Pancreas (tissue), 10 donors: ENCODE data around the gene PHKA1. TPM values are rescaled to one million over a fixed set of nuclear protein-coding genes. Genes with fewer than 3 reads are reported as not detected.

ENCODE experiments used
- ATAC-seq, 4 donors: fragments of 200-7000 bp; cut with Tn5 transposase; one replicate each; pipeline versions ENCODE4 v1.8.0 to v1.9.1; 2020; ENCODE audit warnings: mild to moderate bottlenecking in 4 of 4, moderate library complexity in 4 of 4
- DNase-seq, 6 donors: peaks; one replicate each; pipeline ENCODE4 v3.0.0-alpha.2; 2020
- FAIRE-seq: peaks from 2 replicates; lab custom pipeline; 2012; peaks lifted over from hg19 to GRCh38; lab: Jason Lieb, UNC
- H3K27ac ChIP-seq, 4 donors: fragments of 200-600 bp; sonication (generic); 1 replicate in 3 of 4; 2 replicates in 1 of 4; pipeline versions ENCODE4 v1.5.0 to v1.8.0; 2020
- H3K27me3 ChIP-seq, 4 donors: fragments of 200-600 bp; one replicate each; pipeline ENCODE4 v1.8.0; 2021
- H3K36me3 ChIP-seq, 3 donors: fragments of 200-600 bp; sonication (generic) in 1 of 3; one replicate each; pipeline versions ENCODE4 v1.5.0 to v1.8.0; 2020 to 2021
- H3K4me1 ChIP-seq, 3 donors: fragments of 200-600 bp; one replicate each; pipeline ENCODE4 v1.8.0; 2021
- H3K4me3 ChIP-seq, 4 donors: fragments of 200-600 bp; sonication (generic) in 2 of 4; one replicate each; pipeline versions ENCODE4 v1.5.0 to v1.8.0; 2020 to 2021
- H3K9me3 ChIP-seq, 4 donors: fragments of 200-600 bp; one replicate each; pipeline ENCODE4 v1.8.0; 2021
- WGBS, 2 donors: extraction: QIAGEN DNeasy Blood & Tissue Kit; methylation state at CpG; one replicate each; pipeline ENCODE4 v1.1.7; 2013; 5-methylcytosine and 5-hydroxymethylcytosine counted together
- intact Hi-C, 3 donors: fragments of 100-400 bp; cut with DNase I; formaldehyde crosslinking; loops; one replicate each; pipeline versions ENCODE4 v1.11.1 to v1.14.2; 2022
- polyA plus RNA-seq, 2 donors: library from polyadenylated mRNA; stranded (reverse); fragments of 200-250 nt; gene quantifications; one replicate each; pipeline ENCODE4 v1.2.3, GENCODE V29; 2013
- total RNA-seq, 6 donors: library from RNA; stranded (reverse); fragmentation: NEBNext Ultra II Directional in 4 of 6; extraction: Animal tissue kit (Norgen Biotek cat#: 25700) in 4 of 6; gene quantifications; one replicate each; pipeline versions ENCODE4 v1.2.1 to v1.2.4, GENCODE V29; 2021 to 2023
- TF ChIP-seq, protein P1 (sequence below), 4 donors: fragments of 200-600 bp; sonication (generic) in 3 of 4; IDR thresholded peaks; one replicate each; pipeline versions ENCODE4 v1.5.0 to v1.8.0; 2021; ENCODE audit warnings: antibody characterized with exemption in 4 of 4
- donor health status: healthy with polysubstance abuse.
- donor health status: DM: no; HTN: no; CAD: no; lungs with moderate emphysema.
- donor health status: DM: no; HTN: no; CAD: no.
- donor health status: control.
- donor health status: control.
- donor health status: Bipolar disorder and iron deficiency.
- donor health status: DM: yes; HTN: yes; CAD: no.
- donor health status: DM: no; HTN: no; CAD: no.
- donor health status: DM: no; HTN: no; CAD: no.
- donor health status: DM: yes; HTN: yes; CAD: no.

Gene PHKA1
- total and polyA plus RNA-seq, 8 donors = 3.5 to 7.4 (median 5.0) TPM

DNA sequence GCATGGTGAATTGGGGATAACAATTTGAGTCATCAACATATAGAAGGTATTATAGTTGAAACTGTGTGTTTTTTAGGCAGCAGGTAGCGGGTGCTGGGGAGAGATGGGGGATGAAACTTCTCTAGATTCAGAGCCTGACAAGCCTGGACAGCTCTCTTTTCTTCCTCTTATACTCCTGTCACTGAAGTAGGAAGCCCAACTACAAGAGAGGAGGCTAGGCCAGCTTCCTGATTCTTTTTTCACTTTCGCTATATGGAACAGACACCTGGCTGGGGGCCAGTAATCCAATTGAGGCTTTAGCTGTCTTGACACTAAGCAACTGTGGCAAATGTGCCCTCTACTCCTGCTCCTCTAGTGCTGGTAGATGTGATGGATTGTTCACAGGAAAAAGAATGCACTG, 69.2 kb downstream of the PHKA1 start:
- H3K4me3 ChIP-seq = no peak overlapping the region
- ATAC-seq (peak in 1 of 4 donors; percentile 25), FAIRE-seq (no peak), DNase-seq (no peak)
- intact Hi-C loops = no loop called here
- H3K27ac ChIP-seq = no peak overlapping the region
- H3K4me1 ChIP-seq = no peaks in the 10 kb centered on the region
- no peaks in the 10 kb centered on the region for H3K36me3 ChIP-seq
- 82 to 95% methylated on average over 2 of the region's 2 CpGs for WGBS, 2 donors
- TF ChIP-seq, protein P1, sequence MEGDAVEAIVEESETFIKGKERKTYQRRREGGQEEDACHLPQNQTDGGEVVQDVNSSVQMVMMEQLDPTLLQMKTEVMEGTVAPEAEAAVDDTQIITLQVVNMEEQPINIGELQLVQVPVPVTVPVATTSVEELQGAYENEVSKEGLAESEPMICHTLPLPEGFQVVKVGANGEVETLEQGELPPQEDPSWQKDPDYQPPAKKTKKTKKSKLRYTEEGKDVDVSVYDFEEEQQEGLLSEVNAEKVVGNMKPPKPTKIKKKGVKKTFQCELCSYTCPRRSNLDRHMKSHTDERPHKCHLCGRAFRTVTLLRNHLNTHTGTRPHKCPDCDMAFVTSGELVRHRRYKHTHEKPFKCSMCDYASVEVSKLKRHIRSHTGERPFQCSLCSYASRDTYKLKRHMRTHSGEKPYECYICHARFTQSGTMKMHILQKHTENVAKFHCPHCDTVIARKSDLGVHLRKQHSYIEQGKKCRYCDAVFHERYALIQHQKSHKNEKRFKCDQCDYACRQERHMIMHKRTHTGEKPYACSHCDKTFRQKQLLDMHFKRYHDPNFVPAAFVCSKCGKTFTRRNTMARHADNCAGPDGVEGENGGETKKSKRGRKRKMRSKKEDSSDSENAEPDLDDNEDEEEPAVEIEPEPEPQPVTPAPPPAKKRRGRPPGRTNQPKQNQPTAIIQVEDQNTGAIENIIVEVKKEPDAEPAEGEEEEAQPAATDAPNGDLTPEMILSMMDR (IDR thresholded peaks at IDR 0.05) = no peak
- H3K9me3 ChIP-seq = no peaks in the 10 kb centered on the region
- H3K27me3 ChIP-seq = peaks cover 0 to 5% (median 0%) of the 10 kb centered on the region in 4 donors

DNA sequence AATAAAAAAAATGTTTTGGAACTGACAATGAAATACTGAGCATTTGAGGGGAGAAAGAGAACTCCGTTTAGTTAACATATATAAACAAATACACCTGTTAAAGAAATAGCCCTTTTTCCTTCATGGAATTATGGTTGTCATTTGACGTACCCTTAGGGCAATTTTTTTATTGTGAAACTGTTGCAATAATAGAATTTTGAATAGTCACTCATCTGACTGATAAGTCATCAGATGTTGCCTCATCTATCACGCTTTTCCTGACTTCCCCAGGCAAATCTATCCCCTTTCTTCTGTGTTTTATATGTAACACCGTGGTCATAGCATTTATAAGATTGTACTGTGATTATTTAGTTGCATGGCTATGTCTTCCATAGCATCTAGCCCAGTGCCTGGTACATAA, 72.5 kb downstream of the PHKA1 start:
- H3K27ac ChIP-seq = no peak overlapping the region
- ATAC-seq = no peak
- H3K36me3 ChIP-seq = no peaks in the 10 kb centered on the region
- peaks cover 0 to 5% (median 0%) of the 10 kb centered on the region in 4 donors for H3K27me3 ChIP-seq
- TF ChIP-seq, protein P1 (IDR thresholded peaks at IDR 0.05) = no peak
- no peak overlapping the region for H3K4me3 ChIP-seq
- no peak for FAIRE-seq
- WGBS, 2 donors = 67 to 92% methylated on average over 4 of the region's 4 CpGs
- no peaks in the 10 kb centered on the region for H3K4me1 ChIP-seq
- intact Hi-C loops = no loop called here
- no peaks in the 10 kb centered on the region for H3K9me3 ChIP-seq
- no peak for DNase-seq

DNA sequence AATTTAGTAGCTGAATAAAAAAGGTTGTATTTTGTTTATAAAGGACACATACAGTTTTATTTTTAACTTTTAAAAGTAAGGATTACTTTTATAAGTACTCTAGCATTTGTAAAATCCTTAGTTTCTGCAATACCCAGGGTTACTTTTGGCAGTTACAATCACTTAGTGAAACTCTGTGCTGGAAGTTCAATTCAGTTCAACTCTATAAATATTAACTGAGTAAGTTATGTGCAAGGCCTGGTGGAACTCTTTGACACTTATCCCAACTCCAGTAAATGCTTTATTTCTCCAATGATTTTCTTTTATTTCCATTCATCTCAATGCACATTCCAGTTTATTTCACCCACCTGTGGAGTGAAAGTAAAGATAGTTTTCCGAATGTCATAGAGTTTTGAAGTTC, 78.2 kb downstream of the PHKA1 start:
- TF ChIP-seq, protein P1 (IDR thresholded peaks at IDR 0.05) = no peak
- H3K9me3 ChIP-seq = no peaks in the 10 kb centered on the region
- H3K36me3 ChIP-seq = no peaks in the 10 kb centered on the region
- H3K4me1 ChIP-seq = no peaks in the 10 kb centered on the region
- intact Hi-C loops = no loop called here
- no peak overlapping the region for H3K4me3 ChIP-seq
- DNase-seq (no peak), FAIRE-seq (no peak), ATAC-seq (no peak)
- WGBS, 2 donors = 75 to 95% methylated on average over 1 of the region's 1 CpG
- peaks cover 0 to 7% (median 0%) of the 10 kb centered on the region in 4 donors for H3K27me3 ChIP-seq
- H3K27ac ChIP-seq = no peak overlapping the region

DNA sequence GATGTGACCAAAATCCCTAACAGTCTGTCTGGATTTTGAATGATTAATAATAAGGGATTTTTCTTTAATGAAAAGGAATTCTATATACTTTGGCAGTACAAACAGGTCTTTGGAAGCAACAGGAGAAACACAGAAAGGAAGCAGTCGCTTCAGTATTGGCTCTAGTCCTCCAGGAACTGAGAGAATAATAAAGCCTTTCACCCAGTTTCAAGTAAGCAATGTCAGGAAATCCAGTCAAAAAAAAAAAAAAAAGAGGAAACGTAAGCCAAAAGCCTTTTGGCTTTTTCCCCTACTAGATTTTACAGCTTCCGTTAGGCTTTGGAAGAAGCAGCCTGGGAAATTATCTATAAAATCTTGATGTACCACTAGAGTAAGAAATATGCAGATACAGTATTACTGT, 79.8 kb downstream of the PHKA1 start:
- peaks cover 0 to 7% (median 0%) of the 10 kb centered on the region in 4 donors for H3K27me3 ChIP-seq
- DNase-seq (no peak), ATAC-seq (peak in 1 of 4 donors; percentile 46), FAIRE-seq (peak; percentile 92)
- intact Hi-C loops = no loop called here
- TF ChIP-seq, protein P1 (IDR thresholded peaks at IDR 0.05) = no peak
- H3K27ac ChIP-seq = peak overlapping the region in 1 of 4 donors; percentile 15
- 44 to 51% methylated on average over 3 of the region's 3 CpGs for WGBS, 2 donors
- H3K36me3 ChIP-seq = no peaks in the 10 kb centered on the region
- no peaks in the 10 kb centered on the region for H3K9me3 ChIP-seq
- no peaks in the 10 kb centered on the region for H3K4me1 ChIP-seq
- H3K4me3 ChIP-seq = no peak overlapping the region

DNA sequence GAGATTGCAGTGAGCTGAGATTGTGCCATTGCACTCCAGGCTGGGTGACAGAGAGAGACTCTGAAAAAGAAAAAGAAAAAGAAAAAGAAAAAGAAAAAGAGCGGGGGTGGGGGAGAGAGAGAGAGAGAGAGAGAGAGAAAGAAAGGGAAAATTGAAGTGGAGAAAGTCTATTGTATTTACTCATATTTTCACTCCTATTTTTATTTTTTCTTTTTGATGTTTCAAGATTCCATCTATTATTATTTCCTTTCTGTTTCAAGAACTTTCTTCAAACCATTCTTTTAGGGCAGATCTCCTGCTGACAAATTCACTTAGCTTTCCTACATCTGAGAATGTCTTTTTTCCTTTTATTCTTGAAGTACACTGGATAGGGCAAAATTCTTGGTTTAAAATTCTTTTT, 83.9 kb downstream of the PHKA1 start:
- H3K4me3 ChIP-seq = no peak overlapping the region
- no peak for ATAC-seq
- TF ChIP-seq, protein P1 (IDR thresholded peaks at IDR 0.05) = no peak
- H3K27ac ChIP-seq = no peak overlapping the region
- no peak for FAIRE-seq
- peaks cover 0 to 7% (median 0%) of the 10 kb centered on the region in 4 donors for H3K27me3 ChIP-seq
- no peaks in the 10 kb centered on the region for H3K4me1 ChIP-seq
- no peak for DNase-seq
- intact Hi-C loops = no loop called here
- 88% methylated on average over 1 of the region's 1 CpG for WGBS, 2 donors
- no peaks in the 10 kb centered on the region for H3K9me3 ChIP-seq
- H3K36me3 ChIP-seq = no peaks in the 10 kb centered on the region
